ENCODE measurements around the gene CEP57L1. TPM values are rescaled to one million over a fixed set of nuclear protein-coding genes. Genes with fewer than 3 reads are reported as not detected.
"Not testable (repeated sequence)": the region's sequence is repeated elsewhere in the genome, so short reads cannot be mapped to it uniquely, and the experiment has no call there.

Gene CEP57L1
- total RNA-seq, 1 experiment from 2014 or later: 45.2 TPM

GRCh38 chr6:109183109-109183650 is 87.9 kb downstream of the CEP57L1 start:
- Histone ChIP-seq H3K4me3 (no peak overlapping the region), H3K4me1 (replicated peaks) (no peaks in the 10 kb centered on the region), H3K27ac (no peak overlapping the region), H3K9me3 (replicated peaks) (no peaks in the 10 kb centered on the region), H3K36me3 (no peaks in the 10 kb centered on the region), H3K27me3 (replicated peaks) (peaks cover 13% of the 10 kb centered on the region)
- no peak for DNase-seq (ENCODE audit: low read depth in 1 of 2, low spot score in 2 of 2)

DNA sequence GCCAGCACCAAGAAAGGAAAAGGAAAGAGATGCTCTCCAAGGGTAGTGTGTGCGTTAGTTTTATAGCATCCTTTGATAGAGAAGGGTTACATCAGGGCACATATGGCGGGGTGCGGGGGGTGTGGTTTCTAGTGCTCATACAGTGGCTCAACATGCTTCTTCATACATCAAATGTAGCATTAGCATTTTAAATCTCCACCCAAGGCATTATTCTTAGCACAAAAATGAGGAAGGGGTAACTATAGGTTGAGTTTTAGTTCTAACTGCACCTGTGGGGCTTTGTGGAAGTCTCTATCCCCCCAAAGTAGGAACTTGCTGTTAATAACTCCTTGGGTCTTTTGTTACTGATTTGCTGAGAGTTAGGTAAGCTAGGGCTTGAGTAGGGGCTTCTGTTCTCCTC is 89.3 kb downstream of the CEP57L1 start:
- Histone ChIP-seq H3K36me3 (no peaks in the 10 kb centered on the region), H3K27ac (no peak overlapping the region), H3K27me3 (replicated peaks) (peaks cover 13% of the 10 kb centered on the region), H3K4me3 (no peak overlapping the region), H3K4me1 (replicated peaks) (no peaks in the 10 kb centered on the region), H3K9me3 (replicated peaks) (no peaks in the 10 kb centered on the region)
- no peak for DNase-seq (ENCODE audit: low read depth in 1 of 2, low spot score in 2 of 2)

- Histone ChIP-seq H3K4me1 (replicated peaks) (no peaks in the 10 kb centered on the region), H3K27me3 (replicated peaks) (peaks cover 13% of the 10 kb centered on the region), H3K27ac (no peak overlapping the region), H3K4me3 (no peak overlapping the region), H3K9me3 (replicated peaks) (no peaks in the 10 kb centered on the region), H3K36me3 (no peaks in the 10 kb centered on the region)
- no peak for DNase-seq (ENCODE audit: low read depth in 1 of 2, low spot score in 2 of 2)
Observed at GRCh38 chr6:109186012-109186411, 90.7 kb downstream of the CEP57L1 start.

- DNase-seq (ENCODE audit: low read depth in 1 of 2, low spot score in 2 of 2): peak in 1 of 2 experiments; percentile 27
- Histone ChIP-seq H3K4me3 (no peak overlapping the region), H3K4me1 (replicated peaks) (no peaks in the 10 kb centered on the region), H3K27ac (no peak overlapping the region), H3K9me3 (replicated peaks) (0 out of 2 replicates have a peak, but pooled peaks cover 3% of the 10 kb centered on the region), H3K36me3 (no peaks in the 10 kb centered on the region), H3K27me3 (replicated peaks) (peaks cover 11% of the 10 kb centered on the region)
Observed at GRCh38 chr6:109187399-109188114, 92.2 kb downstream of the CEP57L1 start.

DNA sequence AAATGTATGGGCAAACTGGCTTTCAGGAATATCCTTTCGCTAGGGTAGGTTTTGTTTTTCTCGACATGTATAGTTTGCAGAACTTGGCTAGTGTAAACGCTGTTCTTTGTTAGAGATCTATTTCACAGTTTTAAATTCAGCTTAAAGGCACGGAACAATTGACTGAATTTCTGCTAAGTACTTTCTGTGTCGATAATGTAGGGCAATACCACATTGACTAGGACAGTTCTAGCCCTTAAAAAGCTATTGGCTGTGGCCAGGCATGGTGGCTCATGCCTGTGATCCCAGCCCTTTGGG is 92.8 kb downstream of the CEP57L1 start:
- H3K27me3 ChIP-seq (replicated peaks): peaks cover 6% of the 10 kb centered on the region; the same call in 1 of the 2 replicates
- 0 out of 2 replicates have a peak, but pooled peaks cover 3% of the 10 kb centered on the region for H3K9me3 ChIP-seq (replicated peaks)
- no peak overlapping the region for H3K4me3 ChIP-seq
- H3K4me1 ChIP-seq (replicated peaks): no peaks in the 10 kb centered on the region
- no peak for DNase-seq (ENCODE audit: low read depth in 1 of 2, low spot score in 2 of 2)
- H3K27ac ChIP-seq: no peak overlapping the region
- H3K36me3 ChIP-seq: no peaks in the 10 kb centered on the region

DNA sequence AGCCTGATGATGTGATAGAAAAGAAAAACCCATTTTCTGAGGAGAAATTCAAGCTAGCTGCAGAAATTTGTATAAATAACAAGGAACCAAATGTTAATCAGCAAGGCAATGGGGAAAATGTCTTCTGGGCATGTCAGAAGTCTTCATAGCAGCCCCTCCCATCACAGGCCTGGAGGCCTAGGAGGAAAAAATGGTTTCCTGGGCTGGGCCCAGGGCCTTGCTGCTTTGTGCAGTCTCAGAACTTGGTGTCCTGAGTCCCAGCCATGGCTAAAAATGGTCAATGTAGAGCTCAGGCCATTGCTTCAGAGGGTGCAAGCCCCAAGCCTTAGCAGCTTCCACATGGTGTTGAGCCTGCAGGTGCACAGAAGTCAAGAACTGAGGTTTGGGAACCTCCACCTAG is 96.1 kb downstream of the CEP57L1 start:
- H3K36me3 ChIP-seq; H3K9me3 ChIP-seq (replicated peaks); H3K4me1 ChIP-seq (replicated peaks); H3K27me3 ChIP-seq (replicated peaks); H3K4me3 ChIP-seq; H3K27ac ChIP-seq; DNase-seq (ENCODE audit: low read depth in 1 of 2, low spot score in 2 of 2): not testable (repeated sequence)

GRCh38 chr6:109192865-109193264 is 97.6 kb downstream of the CEP57L1 start:
- no peak for DNase-seq (ENCODE audit: low read depth in 1 of 2, low spot score in 2 of 2)
- Histone ChIP-seq H3K36me3 (no peaks in the 10 kb centered on the region), H3K4me1 (replicated peaks) (no peaks in the 10 kb centered on the region), H3K4me3 (no peak overlapping the region), H3K27me3 (replicated peaks) (no peaks in the 10 kb centered on the region), H3K27ac (no peak overlapping the region), H3K9me3 (replicated peaks) (peaks cover 3% of the 10 kb centered on the region; the same call in 1 of the 2 replicates)

- no peaks in the 10 kb centered on the region for H3K4me1 ChIP-seq (replicated peaks)
- H3K27ac ChIP-seq: no peak overlapping the region
- H3K9me3 ChIP-seq (replicated peaks): peaks cover 3% of the 10 kb centered on the region; the same call in 1 of the 2 replicates
- H3K4me3 ChIP-seq: no peak overlapping the region
- no peaks in the 10 kb centered on the region for H3K36me3 ChIP-seq
- no peaks in the 10 kb centered on the region for H3K27me3 ChIP-seq (replicated peaks)
- DNase-seq (ENCODE audit: low read depth in 1 of 2, low spot score in 2 of 2): no peak
Observed at GRCh38 chr6:109194880-109195279, 99.6 kb downstream of the CEP57L1 start.

DNA sequence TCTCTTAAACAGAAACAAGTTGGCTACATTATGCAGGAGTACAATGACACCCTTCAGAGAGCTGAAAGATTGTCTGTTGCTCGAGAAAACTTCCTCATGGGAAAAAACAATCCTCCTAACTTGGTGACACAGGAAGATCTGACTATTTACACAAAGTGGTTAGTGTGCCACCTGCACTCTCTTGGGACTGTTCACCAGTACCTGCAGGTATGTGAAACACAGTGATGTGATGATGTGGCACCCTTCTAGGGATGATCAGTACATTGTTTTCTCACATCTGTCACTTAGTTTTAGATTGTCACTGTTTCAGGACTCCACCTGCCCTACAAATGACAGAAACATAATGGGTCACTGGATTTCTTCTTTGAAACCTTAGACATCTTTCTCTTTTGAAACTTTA is 101.8 kb downstream of the CEP57L1 start:
- Histone ChIP-seq H3K27me3 (replicated peaks) (no peaks in the 10 kb centered on the region), H3K4me3 (no peak overlapping the region), H3K9me3 (replicated peaks) (no peaks in the 10 kb centered on the region; the same call in 1 of the 2 replicates), H3K36me3 (no peaks in the 10 kb centered on the region), H3K4me1 (replicated peaks) (no peaks in the 10 kb centered on the region), H3K27ac (no peak overlapping the region)
- no peak for DNase-seq (ENCODE audit: low read depth in 1 of 2, low spot score in 2 of 2)

DNA sequence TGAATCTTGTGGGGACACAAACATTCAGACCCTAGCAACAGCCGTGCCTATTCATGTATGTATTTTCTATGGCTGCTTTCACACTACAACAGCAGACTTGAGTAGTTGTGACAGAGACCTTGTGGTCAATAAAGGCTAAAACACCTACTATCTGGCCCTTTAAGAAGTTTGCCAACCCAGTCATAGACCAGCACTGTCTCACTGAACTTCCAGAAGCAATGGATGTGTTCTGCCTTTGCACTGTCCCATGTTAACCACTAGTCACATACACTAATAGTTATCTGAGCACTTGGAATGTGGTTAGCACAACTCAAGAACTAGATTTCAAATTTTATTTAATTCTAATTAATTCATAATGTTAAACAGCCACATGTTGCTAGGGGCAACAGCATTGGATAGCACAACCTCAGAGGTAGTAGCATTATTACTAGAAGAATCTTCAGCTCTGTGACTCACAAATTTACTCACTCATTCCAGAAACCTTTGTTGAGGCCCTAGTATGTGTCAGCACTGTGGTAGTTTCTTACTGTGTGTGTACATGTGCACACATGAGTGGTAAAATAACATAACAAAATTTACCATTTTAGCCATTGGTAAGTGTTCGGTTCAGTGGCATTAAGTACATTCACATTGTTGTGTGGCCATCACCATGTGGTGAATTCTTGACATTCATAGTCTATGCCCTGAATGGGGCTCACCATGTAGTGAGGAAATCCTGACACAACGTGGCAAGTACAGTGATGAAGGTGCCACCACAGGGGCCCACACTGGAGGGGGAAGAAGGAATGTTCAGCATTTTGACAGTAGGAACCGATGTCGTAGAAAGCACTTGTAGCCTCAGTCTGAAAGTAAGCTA is 107.3 kb downstream of the CEP57L1 start:
- Histone ChIP-seq H3K27me3 (replicated peaks) (no peaks in the 10 kb centered on the region), H3K36me3 (no peaks in the 10 kb centered on the region), H3K4me1 (replicated peaks) (no peaks in the 10 kb centered on the region), H3K27ac (no peak overlapping the region), H3K4me3 (no peak overlapping the region), H3K9me3 (replicated peaks) (no peaks in the 10 kb centered on the region)
- DNase-seq (ENCODE audit: low read depth in 1 of 2, low spot score in 2 of 2): no peak

DNA sequence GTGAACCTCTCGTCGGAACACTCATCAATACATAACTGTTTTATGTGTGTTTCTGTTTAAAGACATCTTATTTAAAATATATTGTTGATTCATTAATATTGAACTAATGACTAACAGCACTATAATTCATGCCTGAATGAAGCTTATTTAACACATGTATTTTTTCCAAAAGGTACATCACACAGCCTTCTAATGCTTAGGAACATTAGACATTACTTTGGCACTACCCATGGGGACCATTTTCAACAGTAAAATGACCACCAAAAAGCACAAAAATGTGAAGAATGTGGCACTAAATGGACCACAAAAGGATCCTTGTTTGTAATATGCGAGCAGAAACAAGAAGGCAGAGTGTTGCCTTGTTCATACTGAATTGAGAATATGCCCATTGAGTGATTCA is 109.2 kb downstream of the CEP57L1 start:
- Histone ChIP-seq H3K9me3 (replicated peaks) (no peaks in the 10 kb centered on the region), H3K4me3 (no peak overlapping the region), H3K27ac (no peak overlapping the region), H3K36me3 (no peaks in the 10 kb centered on the region), H3K4me1 (replicated peaks) (no peaks in the 10 kb centered on the region), H3K27me3 (replicated peaks) (no peaks in the 10 kb centered on the region)
- DNase-seq (ENCODE audit: low read depth in 1 of 2, low spot score in 2 of 2): no peak

DNA sequence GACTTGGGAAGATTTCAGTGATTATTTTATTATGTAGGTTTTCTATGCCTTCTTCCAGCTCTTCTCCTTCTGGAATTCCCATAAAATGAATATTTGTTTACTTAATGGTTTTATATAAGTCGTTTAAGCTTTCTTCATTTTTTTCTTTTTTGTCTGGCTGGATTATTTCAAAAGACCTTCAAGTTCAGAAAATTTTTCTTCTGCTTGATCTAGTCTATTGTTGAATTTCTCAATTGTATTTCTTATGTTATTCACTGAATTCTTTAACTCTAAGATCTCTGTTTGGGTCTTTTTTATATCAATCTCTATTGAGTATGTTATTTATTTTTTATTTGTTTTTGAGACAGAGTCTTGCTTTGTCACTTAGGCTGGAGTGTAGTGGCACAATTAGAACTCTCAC is 117.4 kb downstream of the CEP57L1 start:
- H3K36me3 ChIP-seq: no peaks in the 10 kb centered on the region
- DNase-seq (ENCODE audit: low read depth in 1 of 2, low spot score in 2 of 2): no peak

More for the DNA sequence above, 117.4 kb downstream of the CEP57L1 start:
- H3K9me3 ChIP-seq (replicated peaks): 0 out of 2 replicates have a peak, but pooled peaks cover 3% of the 10 kb centered on the region
- no peak overlapping the region for H3K27ac ChIP-seq
- H3K4me1 ChIP-seq (replicated peaks): no peaks in the 10 kb centered on the region
- H3K4me3 ChIP-seq: no peak overlapping the region
- no peaks in the 10 kb centered on the region for H3K27me3 ChIP-seq (replicated peaks)

All from SJSA1 (cell line).